ENCODE results near the gene SLC38A8.

The SLC38A8 gene

GRCh38 chr16:84042308-84042878 is at the start of gene SLC38A8:
SLC38A8 (minus strand) TSS chr16:84042795; CDS start chr16:84042157, 638 bp downstream.
- no peak for DNase-seq

- DNase-seq: no peak
Observed at GRCh38 chr16:84091460-84091859, 48.9 kb upstream of the SLC38A8 start.

- DNase-seq: no peak
Observed at GRCh38 chr16:84090211-84090610, 47.6 kb upstream of the SLC38A8 start.

- DNase-seq: peak; percentile 67
Observed at GRCh38 chr16:84088695-84089395, 46.2 kb upstream of the SLC38A8 start.

- no peak for DNase-seq
Observed at GRCh38 chr16:84087466-84088151, 45.0 kb upstream of the SLC38A8 start.

- DNase-seq: no peak
Observed at GRCh38 chr16:84087001-84087400, 44.4 kb upstream of the SLC38A8 start.

GRCh38 chr16:84086341-84086740 is 43.7 kb upstream of the SLC38A8 start:
- DNase-seq: no peak

GRCh38 chr16:84085773-84086172 is 43.2 kb upstream of the SLC38A8 start:
- no peak for DNase-seq

- no peak for DNase-seq
Observed at GRCh38 chr16:84085271-84085667, 42.7 kb upstream of the SLC38A8 start.

- peak; percentile 76 for DNase-seq
Observed at GRCh38 chr16:84084570-84085270, 42.1 kb upstream of the SLC38A8 start.

- DNase-seq: no peak
Observed at GRCh38 chr16:84082835-84083569, 40.4 kb upstream of the SLC38A8 start.

GRCh38 chr16:84082110-84082509 is 39.5 kb upstream of the SLC38A8 start:
- no peak for DNase-seq

GRCh38 chr16:84081446-84081989 is 38.9 kb upstream of the SLC38A8 start:
- DNase-seq: no peak

GRCh38 chr16:84080813-84081212 is 38.2 kb upstream of the SLC38A8 start:
- DNase-seq: no peak

- DNase-seq: no peak
Observed at GRCh38 chr16:84080378-84080777, 37.8 kb upstream of the SLC38A8 start.

GRCh38 chr16:84079664-84080063 is 37.1 kb upstream of the SLC38A8 start:
- no peak for DNase-seq

GRCh38 chr16:84075376-84075775 is 32.8 kb upstream of the SLC38A8 start:
- no peak for DNase-seq

- DNase-seq: no peak
Observed at GRCh38 chr16:84074721-84075120, 32.1 kb upstream of the SLC38A8 start.

- no peak for DNase-seq
Observed at GRCh38 chr16:84072014-84072413, 29.4 kb upstream of the SLC38A8 start.

GRCh38 chr16:84071121-84071520 is 28.5 kb upstream of the SLC38A8 start:
- no peak for DNase-seq

- no peak for DNase-seq
Observed at GRCh38 chr16:84069540-84069939, 26.9 kb upstream of the SLC38A8 start.

GRCh38 chr16:84068783-84069462 is 26.3 kb upstream of the SLC38A8 start:
- no peak for DNase-seq

All from stimulated activated CD8-positive, alpha-beta memory T cell treated with anti-CD3 and anti-CD28 coated beads, Interleukin-4, amount 100 ng/mL, for 48 hours (primary cell).